Stomach smooth muscle (tissue), 2 donors: ENCODE data around the gene TANC1.

ENCODE experiments used
- H3K27ac ChIP-seq: one replicate; pipeline ENCODE4 v1.7.0; 2013; ENCODE audit warnings: mild to moderate bottlenecking, low read length, inconsistent platforms
- H3K27me3 ChIP-seq, 2 donors: one replicate each; pipeline ENCODE4 v1.7.0; 2013; ENCODE audit warnings: low read length in 2 of 2; ENCODE audit not compliant: insufficient read depth in 2 of 2, control insufficient read depth in 1 of 2
- H3K36me3 ChIP-seq, 2 donors: one replicate each; pipeline ENCODE4 v1.7.0; 2013; ENCODE audit warnings: low read length in 2 of 2; ENCODE audit not compliant: control insufficient read depth in 2 of 2, insufficient read depth in 2 of 2
- H3K4me1 ChIP-seq: one replicate; pipeline ENCODE4 v1.7.0; 2013; ENCODE audit warnings: low read length; ENCODE audit not compliant: control insufficient read depth, insufficient read depth
- H3K4me3 ChIP-seq, 2 donors: one replicate each; pipeline ENCODE4 v1.7.0; 2013; ENCODE audit warnings: low read length in 2 of 2
- H3K9ac ChIP-seq, 2 donors: one replicate each; pipeline ENCODE4 v1.7.0; 2013; ENCODE audit warnings: low read length in 2 of 2, mild to moderate bottlenecking in 1 of 2
- H3K9me3 ChIP-seq, 2 donors: one replicate each; pipeline ENCODE4 v1.7.0; 2013; ENCODE audit warnings: low read length in 2 of 2; ENCODE audit not compliant: control insufficient read depth in 2 of 2
- donor health status: healthy.
- donor health status: Pancreatic carcinoma.

The TANC1 gene

DNA sequence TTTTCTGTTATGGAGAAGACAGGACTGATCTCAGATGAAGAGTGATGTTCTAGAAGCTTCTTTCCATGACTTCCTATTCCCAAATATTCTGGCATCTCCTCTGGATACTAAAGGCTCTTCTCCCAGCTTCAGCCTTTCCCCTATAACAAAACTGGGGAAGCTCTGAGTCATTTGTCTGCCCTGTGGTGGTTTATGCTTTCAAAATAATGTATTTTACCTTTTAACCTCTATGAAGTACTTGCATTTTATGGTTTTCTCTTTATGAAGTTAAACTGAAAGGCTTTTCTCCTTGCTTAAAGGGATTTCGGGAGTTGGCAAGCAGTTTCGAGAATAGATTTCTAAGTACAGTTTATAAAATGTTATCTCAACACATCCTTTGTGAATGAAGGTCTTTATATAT, 104.4 kb downstream of the TANC1 start:
- Histone ChIP-seq H3K27me3 (no peaks in the 10 kb centered on the region), H3K36me3 (no peaks in the 10 kb centered on the region), H3K9me3 (no peaks in the 10 kb centered on the region), H3K4me3 (no peak overlapping the region), H3K27ac (no peak overlapping the region), H3K9ac (peak overlapping the region in 1 of 2 donors; percentile 10), H3K4me1 (peaks cover 3% of the 10 kb centered on the region)

DNA sequence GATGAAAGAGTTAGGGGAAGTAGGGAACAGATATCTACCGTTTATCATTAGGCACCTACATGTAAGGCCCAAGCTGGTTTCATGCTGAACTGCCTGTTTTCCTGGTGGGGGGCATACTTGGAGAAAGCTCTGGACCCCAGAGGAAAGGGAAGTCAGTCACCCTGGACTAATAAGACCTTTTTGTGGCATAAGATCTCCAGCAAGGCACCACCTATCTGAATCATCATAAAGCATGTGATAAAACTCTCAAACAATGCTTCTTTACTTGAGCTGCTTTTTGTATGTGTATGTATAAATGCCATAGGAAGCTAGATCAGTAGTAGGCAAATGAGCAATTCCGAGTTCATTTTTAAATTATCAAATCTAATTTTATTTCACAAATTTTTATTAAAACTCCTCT, 104.8 kb downstream of the TANC1 start:
- Histone ChIP-seq H3K36me3 (no peaks in the 10 kb centered on the region), H3K4me1 (peaks cover 3% of the 10 kb centered on the region), H3K27me3 (no peaks in the 10 kb centered on the region), H3K4me3 (no peak overlapping the region), H3K27ac (no peak overlapping the region), H3K9ac (peak overlapping the region in 1 of 2 donors; percentile 10), H3K9me3 (no peaks in the 10 kb centered on the region)

DNA sequence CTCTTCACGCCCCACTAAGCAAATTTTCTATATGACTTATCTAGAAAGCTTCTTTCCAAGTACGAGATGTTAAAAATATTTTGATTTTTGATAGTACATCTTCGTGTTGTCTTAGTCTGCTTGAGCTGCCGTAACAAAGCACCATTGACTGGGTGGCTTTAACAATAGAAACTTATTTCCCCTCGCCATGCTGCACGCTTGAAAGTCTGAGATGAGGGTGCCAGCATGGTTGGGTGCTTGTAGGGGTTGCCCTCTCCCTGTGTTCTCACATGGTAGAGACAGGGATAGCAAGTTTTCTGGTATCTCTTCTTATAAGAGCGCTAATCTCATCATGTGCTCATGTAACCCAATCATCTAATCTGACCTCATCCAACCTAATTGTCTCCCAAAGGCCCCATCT, 106.2 kb downstream of the TANC1 start:
- no peaks in the 10 kb centered on the region for H3K9me3 ChIP-seq
- H3K36me3 ChIP-seq: no peaks in the 10 kb centered on the region
- H3K27ac ChIP-seq: no peak overlapping the region
- no peaks in the 10 kb centered on the region for H3K27me3 ChIP-seq
- peaks cover 3% of the 10 kb centered on the region for H3K4me1 ChIP-seq
- H3K4me3 ChIP-seq: no peak overlapping the region
- no peak overlapping the region for H3K9ac ChIP-seq

- Histone ChIP-seq H3K9me3 (no peaks in the 10 kb centered on the region), H3K4me3 (no peak overlapping the region), H3K4me1 (peaks cover 3% of the 10 kb centered on the region), H3K36me3 (no peaks in the 10 kb centered on the region), H3K9ac (no peak overlapping the region), H3K27ac (no peak overlapping the region), H3K27me3 (no peaks in the 10 kb centered on the region)
These were observed 107.3 kb downstream of the TANC1 start for GRCh38 chr2:159075727-159076126.

DNA sequence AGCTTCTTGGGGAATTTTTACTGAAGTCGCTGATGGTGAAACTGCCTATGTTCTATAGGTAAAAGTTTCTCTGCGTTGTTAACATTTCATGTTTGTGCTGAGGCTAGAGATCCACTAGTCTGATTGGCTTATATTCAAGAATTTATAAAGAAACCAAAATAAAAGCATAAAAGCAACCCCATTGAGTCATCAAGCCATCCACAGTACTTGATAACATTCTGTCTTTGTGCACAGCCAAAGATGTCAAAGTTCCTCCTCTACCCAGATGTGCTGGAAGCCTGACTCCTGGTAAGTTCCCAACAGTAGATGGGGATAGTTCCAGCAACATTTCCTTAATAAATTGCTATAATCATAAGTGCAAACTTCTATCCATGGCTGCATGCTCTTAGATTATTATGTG, 107.8 kb downstream of the TANC1 start:
- Histone ChIP-seq H3K27ac (no peak overlapping the region), H3K4me1 (peaks cover 3% of the 10 kb centered on the region), H3K9me3 (no peaks in the 10 kb centered on the region), H3K36me3 (no peaks in the 10 kb centered on the region), H3K9ac (no peak overlapping the region), H3K4me3 (no peak overlapping the region), H3K27me3 (no peaks in the 10 kb centered on the region)

- Histone ChIP-seq H3K27me3 (no peaks in the 10 kb centered on the region), H3K4me3 (no peak overlapping the region), H3K9ac (no peak overlapping the region), H3K9me3 (no peaks in the 10 kb centered on the region), H3K27ac (no peak overlapping the region), H3K36me3 (no peaks in the 10 kb centered on the region), H3K4me1 (no peaks in the 10 kb centered on the region)
These were observed 109.4 kb downstream of the TANC1 start for GRCh38 chr2:159077869-159078268.

GRCh38 chr2:159078443-159078842, 110.0 kb downstream of the TANC1 start:
- no peaks in the 10 kb centered on the region for H3K36me3 ChIP-seq
- no peaks in the 10 kb centered on the region for H3K9me3 ChIP-seq
- no peak overlapping the region for H3K9ac ChIP-seq
- no peaks in the 10 kb centered on the region for H3K4me1 ChIP-seq
- H3K4me3 ChIP-seq: no peak overlapping the region
- H3K27ac ChIP-seq: no peak overlapping the region
- H3K27me3 ChIP-seq: no peaks in the 10 kb centered on the region

DNA sequence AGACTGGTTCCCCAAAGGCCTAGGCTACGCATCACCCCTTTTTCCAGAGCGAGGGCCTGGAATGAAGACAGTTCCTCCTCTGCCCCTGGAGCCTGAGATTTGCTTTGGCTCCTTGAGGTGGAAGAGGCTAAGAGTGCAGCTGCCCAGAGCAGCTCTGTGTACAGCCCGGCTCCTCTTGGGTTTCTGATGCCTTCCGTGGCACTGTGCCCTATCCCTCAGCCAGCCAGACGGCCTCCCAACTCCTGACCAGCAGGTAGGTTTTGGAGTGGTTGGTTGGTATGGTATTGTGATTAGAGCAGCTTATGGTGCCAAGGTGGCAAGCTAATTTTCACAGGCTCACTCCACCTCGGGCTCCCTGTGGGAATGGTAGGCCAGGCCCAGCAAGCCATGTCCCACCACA, 112.2 kb downstream of the TANC1 start:
- Histone ChIP-seq H3K9ac (no peak overlapping the region), H3K9me3 (no peaks in the 10 kb centered on the region), H3K27ac (no peak overlapping the region), H3K36me3 (no peaks in the 10 kb centered on the region), H3K4me1 (peaks cover 11% of the 10 kb centered on the region), H3K4me3 (no peak overlapping the region), H3K27me3 (no peaks in the 10 kb centered on the region)

GRCh38 chr2:159082119-159082518, 113.7 kb downstream of the TANC1 start:
- Histone ChIP-seq H3K36me3 (no peaks in the 10 kb centered on the region), H3K4me1 (peaks cover 19% of the 10 kb centered on the region), H3K27me3 (no peaks in the 10 kb centered on the region), H3K9me3 (no peaks in the 10 kb centered on the region), H3K4me3 (no peak overlapping the region), H3K27ac (no peak overlapping the region), H3K9ac (no peak overlapping the region)

- Histone ChIP-seq H3K9ac (no peak overlapping the region), H3K4me3 (peak overlapping the region in 1 of 2 donors; percentile 7), H3K9me3 (no peaks in the 10 kb centered on the region), H3K27ac (peak overlapping the region; percentile 73), H3K27me3 (no peaks in the 10 kb centered on the region), H3K4me1 (peaks cover 29% of the 10 kb centered on the region), H3K36me3 (no peaks in the 10 kb centered on the region)
These were observed 116.2 kb downstream of the TANC1 start for GRCh38 chr2:159084384-159085370.

DNA sequence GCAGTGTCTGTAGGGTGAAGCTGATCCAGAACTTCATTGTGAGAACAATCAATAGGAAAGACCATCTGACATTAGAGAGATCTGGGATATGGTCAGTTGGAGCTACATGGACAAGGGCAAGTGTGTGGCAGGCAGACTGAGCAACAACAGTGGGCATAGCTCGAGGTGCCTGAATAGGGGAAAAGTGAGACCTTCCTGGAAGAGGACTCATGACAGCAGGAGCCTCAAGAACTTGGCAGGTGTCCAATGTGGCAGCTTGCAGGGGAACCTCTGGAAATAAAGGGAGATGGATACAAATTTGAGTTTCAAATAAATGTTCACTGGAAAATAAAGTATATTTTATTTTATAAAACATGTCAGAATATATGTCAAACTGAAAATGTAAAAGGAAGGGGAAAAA, 117.9 kb downstream of the TANC1 start:
- peaks cover 42% of the 10 kb centered on the region for H3K4me1 ChIP-seq
- no peaks in the 10 kb centered on the region for H3K36me3 ChIP-seq
- no peaks in the 10 kb centered on the region for H3K27me3 ChIP-seq
- H3K9me3 ChIP-seq: no peaks in the 10 kb centered on the region
- peak overlapping the region in 1 of 2 donors; percentile 22 for H3K4me3 ChIP-seq
- no peak overlapping the region for H3K27ac ChIP-seq
- no peak overlapping the region for H3K9ac ChIP-seq
